ENCODE measurements around the gene DCTPP1. TPM values are rescaled to one million over a fixed set of nuclear protein-coding genes. Genes with fewer than 3 reads are reported as not detected.

Gene DCTPP1
- total RNA-seq (2022; extraction: Qiagen RNA extraction) = 102 to 130 TPM (median 120 TPM) in 5 replicates

GRCh38 chr16:30429678-30430427 is at the start of gene DCTPP1:
DCTPP1 (minus strand) TSS chr16:30430030; CDS start chr16:30429980, 50 bp downstream.

DNA sequence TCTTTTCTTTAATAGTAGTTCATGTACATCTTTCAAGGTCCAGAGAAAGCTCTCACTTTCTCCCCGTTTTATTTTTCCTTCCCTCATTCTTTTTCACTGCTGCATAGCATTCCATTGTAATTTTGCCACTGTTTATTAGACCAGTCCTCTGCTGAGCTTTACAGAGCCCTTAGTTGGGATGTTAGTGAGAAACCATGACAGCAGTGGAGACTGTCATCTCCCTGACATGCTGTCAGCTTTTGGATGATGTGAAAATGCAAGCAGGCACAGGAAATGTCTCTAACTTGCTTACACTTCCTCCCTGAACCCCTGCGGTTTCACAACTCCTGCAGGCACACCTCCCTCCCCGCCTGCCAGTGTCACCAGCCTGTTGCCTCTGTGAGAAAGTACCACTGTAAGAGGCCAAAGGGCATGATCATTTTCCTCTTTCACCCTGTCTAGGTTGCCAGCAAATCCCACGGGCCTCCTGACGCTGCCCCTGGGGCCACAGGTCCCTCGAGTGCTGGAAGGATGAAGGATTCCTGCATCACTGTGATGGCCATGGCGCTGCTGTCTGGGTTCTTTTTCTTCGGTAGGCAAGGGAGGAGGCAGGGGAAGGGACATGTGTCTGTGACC is 42.6 kb upstream of the DCTPP1 start, which contains the start of gene ITGAL:
TSS of gene ITGAL (plus strand) at position 415 of the 615 bp plus-strand sequence. CDS start at position 511, 96 bp downstream.

DNA sequence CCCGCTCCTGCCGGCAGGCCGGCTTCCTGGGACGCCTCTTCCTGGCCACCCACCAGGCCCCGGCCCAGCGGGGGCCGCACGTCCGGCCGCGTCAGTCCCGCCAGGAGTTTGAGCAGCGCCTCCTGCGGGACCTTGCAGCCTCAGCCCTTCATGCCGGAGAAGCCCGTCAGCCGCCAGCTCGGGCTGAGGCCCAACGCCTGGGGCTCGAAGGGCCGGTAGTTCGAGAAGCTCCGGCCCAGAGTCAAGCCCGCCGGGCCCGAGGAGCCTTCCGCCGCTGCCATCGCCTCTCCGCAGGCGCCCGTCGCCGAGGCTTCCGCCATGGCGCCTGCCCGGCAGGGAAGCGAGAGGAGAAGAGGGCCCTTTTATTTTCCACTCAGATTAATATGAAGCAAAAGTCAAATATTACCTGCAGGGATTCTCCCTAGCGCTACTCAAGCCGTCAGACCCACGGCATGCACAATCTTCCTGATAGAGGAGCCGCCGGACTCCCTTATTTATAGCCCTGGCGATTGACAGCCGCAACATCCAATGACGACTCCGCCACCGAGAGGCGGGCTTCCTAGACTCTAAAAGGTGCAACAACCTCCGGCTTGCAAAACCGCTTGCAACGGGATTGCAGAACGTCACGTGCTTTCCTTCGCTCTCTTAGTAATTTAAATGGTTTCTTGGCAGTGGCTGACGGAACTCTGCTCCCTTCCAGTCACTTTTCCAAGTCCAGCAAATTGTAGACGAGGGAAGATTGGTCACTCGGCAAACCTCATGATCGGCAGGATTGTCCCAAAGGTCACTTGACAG is 15.8 kb upstream of the DCTPP1 start, which contains the start of gene SEPHS2:
TSS of gene SEPHS2 (minus strand) at position 467 of the 795 bp plus-strand sequence. CDS start at position 320, 147 bp downstream.

GRCh38 chr16:30407102-30407803 is 22.6 kb downstream of the DCTPP1 start, which contains the start of gene ZNF771:
ZNF771 (plus strand) TSS chr16:30407606; CDS start chr16:30408054, 448 bp downstream.

DNA sequence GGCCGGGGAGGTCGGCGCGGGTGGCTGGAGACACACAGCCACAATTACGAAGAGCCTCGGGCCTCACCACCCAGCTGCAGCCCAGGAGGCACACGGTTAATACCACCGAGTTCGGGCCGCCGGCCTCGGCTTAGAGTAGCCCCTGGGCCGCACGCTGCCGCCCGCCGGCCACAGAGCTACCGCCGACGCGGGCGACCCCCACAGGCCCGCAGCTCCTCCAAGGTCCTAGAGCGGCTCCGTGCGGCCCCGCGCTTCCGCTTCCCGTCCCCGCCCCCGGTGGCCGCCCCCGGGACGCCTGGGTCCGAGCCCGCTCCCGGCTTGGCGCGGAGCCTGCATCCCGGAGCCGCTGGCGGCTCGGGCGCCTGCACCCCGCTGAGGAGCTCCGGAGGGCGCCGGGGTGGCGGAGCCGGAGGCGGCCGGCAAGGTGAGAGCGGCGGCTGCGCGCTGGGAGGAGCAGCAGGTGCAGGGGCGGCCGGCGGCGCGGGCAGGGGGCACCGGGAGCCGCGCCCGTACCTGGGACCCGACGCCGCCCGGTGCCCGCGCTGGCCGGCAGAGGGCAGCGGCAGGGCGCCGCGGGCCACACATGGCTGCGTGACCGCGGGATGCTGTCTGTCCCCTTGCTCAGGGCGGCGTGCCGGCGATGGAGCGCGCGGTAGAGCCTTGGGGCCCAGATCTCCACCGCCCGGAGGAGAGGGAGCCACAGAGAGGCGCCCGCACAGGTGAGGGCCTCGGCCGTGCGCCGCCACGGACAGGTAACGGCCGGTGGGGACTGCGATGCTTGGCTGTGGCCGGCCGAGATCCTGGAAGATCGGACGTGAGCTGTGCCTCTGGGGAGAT is 34.5 kb downstream of the DCTPP1 start, which contains the start of gene ZNF48:
TSS of gene ZNF48 (plus strand) at position 266 of the 837 bp plus-strand sequence. CDS start at position 641, 375 bp downstream.

GRCh38 chr16:30382111-30382881 is 47.5 kb downstream of the DCTPP1 start, which contains the start of gene SEPTIN1:
SEPTIN1 (minus strand) TSS chr16:30382561; CDS start chr16:30382542, 19 bp downstream.

GRCh38 chr16:30374538-30374937 is 55.3 kb downstream of the DCTPP1 start, which contains the start of gene MYL11:
MYL11 (plus strand) TSS chr16:30374802; CDS start chr16:30374858, 56 bp downstream.

Other genes starting within 250 kb of the DCTPP1 start
- gene CORO1A, start 246.4 kb downstream of the DCTPP1 start, total RNA-seq (2022; extraction: Qiagen RNA extraction) = 1.9 to 2.9 TPM (median 2.0 TPM) in 5 replicates
- gene BOLA2B, start 236.4 kb downstream of the DCTPP1 start, total RNA-seq (2022; extraction: Qiagen RNA extraction) = 116 to 229 TPM (median 187 TPM) in 5 replicates
- gene SLX1A, start 236.2 kb downstream of the DCTPP1 start, total RNA-seq (2022; extraction: Qiagen RNA extraction) = 13.0 to 20.0 TPM (median 16.4 TPM) in 5 replicates
- 4.3 to 8.0 TPM (median 5.8 TPM) in 5 replicates for gene SULT1A3, start 230.8 kb downstream of the DCTPP1 start, total RNA-seq (2022; extraction: Qiagen RNA extraction)
- 1.8 to 3.6 TPM (median 2.4 TPM) in 5 replicates for gene NPIPB13, start 181.6 kb downstream of the DCTPP1 start, total RNA-seq (2022; extraction: Qiagen RNA extraction)
- gene CD2BP2, start 74.7 kb downstream of the DCTPP1 start, total RNA-seq (2022; extraction: Qiagen RNA extraction) = 63.7 to 70.6 TPM (median 65.1 TPM) in 5 replicates
- gene TBC1D10B, start 59.5 kb downstream of the DCTPP1 start, total RNA-seq (2022; extraction: Qiagen RNA extraction) = 23.4 to 31.2 TPM (median 30.3 TPM) in 5 replicates
- 0.27 to 0.84 TPM (median 0.45 TPM) in 4 of 5 replicates, not detected in the other for gene MYL11, start 55.2 kb downstream of the DCTPP1 start, total RNA-seq (2022; extraction: Qiagen RNA extraction)
- 0.95 to 2.5 TPM (median 2.2 TPM) in 5 replicates for gene SEPTIN1, start 47.5 kb downstream of the DCTPP1 start, total RNA-seq (2022; extraction: Qiagen RNA extraction)
- gene ZNF48, start 34.6 kb downstream of the DCTPP1 start, total RNA-seq (2022; extraction: Qiagen RNA extraction) = 12.4 to 14.0 TPM (median 12.9 TPM) in 5 replicates
- 3.7 to 6.0 TPM (median 5.4 TPM) in 5 replicates for gene ZNF771, start 22.4 kb downstream of the DCTPP1 start, total RNA-seq (2022; extraction: Qiagen RNA extraction)
- gene SEPHS2, start 15.8 kb upstream of the DCTPP1 start, total RNA-seq (2022; extraction: Qiagen RNA extraction) = 43.9 to 48.2 TPM (median 45.5 TPM) in 5 replicates
- 0.07 to 0.18 TPM (median 0.14 TPM) in 5 replicates for gene ITGAL, start 42.7 kb upstream of the DCTPP1 start, total RNA-seq (2022; extraction: Qiagen RNA extraction)
- gene ZNF768, start 96.5 kb upstream of the DCTPP1 start, total RNA-seq (2022; extraction: Qiagen RNA extraction) = 38.2 to 49.1 TPM (median 46.7 TPM) in 5 replicates
- gene ZNF747, start 104.8 kb upstream of the DCTPP1 start, total RNA-seq (2022; extraction: Qiagen RNA extraction) = 3.4 to 4.7 TPM (median 4.3 TPM) in 5 replicates
- 4.7 to 6.7 TPM (median 5.8 TPM) in 5 replicates for gene ZNF764, start 128.3 kb upstream of the DCTPP1 start, total RNA-seq (2022; extraction: Qiagen RNA extraction)
- gene ZNF688, start 141.7 kb upstream of the DCTPP1 start, total RNA-seq (2022; extraction: Qiagen RNA extraction) = 4.7 to 7.8 TPM (median 7.0 TPM) in 5 replicates
- not detected in 5 replicates for gene ZNF785, start 155.7 kb upstream of the DCTPP1 start, total RNA-seq (2022; extraction: Qiagen RNA extraction)
- 8.2 to 9.0 TPM (median 8.4 TPM) in 5 replicates for gene ZNF689, start 180.4 kb upstream of the DCTPP1 start, total RNA-seq (2022; extraction: Qiagen RNA extraction)
- 17.0 to 24.3 TPM (median 24.0 TPM) in 5 replicates for gene PRR14, start 220.9 kb upstream of the DCTPP1 start, total RNA-seq (2022; extraction: Qiagen RNA extraction)
- gene FBRS, start 228.4 kb upstream of the DCTPP1 start, total RNA-seq (2022; extraction: Qiagen RNA extraction) = 28.4 to 43.5 TPM (median 42.0 TPM) in 5 replicates